K562 (cell line): ENCODE data around the gene CDK11B. TPM values are rescaled to one million over a fixed set of nuclear protein-coding genes. Genes with fewer than 3 reads are reported as not detected.

Experiments
- BCL6 ChIP-seq: fragments of 250-450 bp; sonication (Bioruptor Pico); IDR thresholded peaks from 2 replicates; pipeline ENCODE4 v1.4.0; 2020
- BRF2 ChIP-seq: IDR thresholded peaks from 3 replicates; pipeline ENCODE4 v1.6.1; 2011; ENCODE audit warnings: borderline replicate concordance, mild to moderate bottlenecking; ENCODE audit not compliant: insufficient read length, insufficient read depth
- ESRRB ChIP-seq: fragments of 250-450 bp; sonication (Bioruptor Pico); IDR thresholded peaks from 2 replicates; pipeline ENCODE4 v1.5.0; 2020; ENCODE audit warnings: mild to moderate bottlenecking, moderate library complexity, borderline replicate concordance
- GTF2A2 ChIP-seq: IDR thresholded peaks from 2 replicates; pipeline ENCODE4 v1.6.1; 2016; ENCODE audit warnings: mild to moderate bottlenecking, missing genetic modification characterization, missing compliant biosample characterization
- HDAC2 ChIP-seq: fragments of 450-650 bp; IDR thresholded peaks from 2 replicates; pipeline ENCODE4 v1.6.1; 2016; ENCODE audit warnings: mild to moderate bottlenecking
- MTA1 ChIP-seq: fragments of 450-650 bp; IDR thresholded peaks from 2 replicates; pipeline ENCODE4 v1.6.1; 2017; ENCODE audit warnings: borderline replicate concordance
- POLR2A ChIP-seq: fragments of 450-650 bp; conservative IDR thresholded peaks from 2 replicates; pipeline ENCODE4 v1.6.1; 2016
- PTTG1 ChIP-seq: fragments of 450-650 bp; IDR thresholded peaks from 2 replicates; pipeline ENCODE4 v1.6.1; 2016; ENCODE audit warnings: low read depth, mild to moderate bottlenecking, missing genetic modification characterization, missing compliant biosample characterization
- SMAD2 ChIP-seq: fragments of 150-350 bp; IDR thresholded peaks from 2 replicates; pipeline ENCODE4 v1.6.1; 2014; ENCODE audit warnings: low read depth, mild to moderate bottlenecking, low read length
- UBTF ChIP-seq, 2 experiments: IDR thresholded peaks; 2 replicates each; pipeline ENCODE4 v1.6.1; 2012; ENCODE audit warnings: improper control_type of control experiment in 2 of 2, low read depth in 2 of 2, low read length in 2 of 2, borderline replicate concordance in 1 of 2
- XRCC4 ChIP-seq: IDR thresholded peaks from one replicate; pipeline ENCODE4 v1.6.1; 2011; ENCODE audit not compliant: insufficient read depth, insufficient read length; ENCODE audit errors: extremely low read depth
- ZKSCAN1 ChIP-seq: fragments of 150-350 bp; IDR thresholded peaks from 2 replicates; pipeline ENCODE4 v1.6.1; 2016; ENCODE audit warnings: low read depth, low read length
- ZNF311 ChIP-seq: fragments of 250-450 bp; sonication (Bioruptor Pico); IDR thresholded peaks from 2 replicates; pipeline ENCODE4 v1.4.0; 2020; ENCODE audit warnings: mild to moderate bottlenecking, moderate library complexity
- ZNF347 ChIP-seq: fragments of 450-650 bp; formaldehyde crosslinking; IDR thresholded peaks from 2 replicates; pipeline ENCODE4 v1.4.0; 2020; ENCODE audit warnings: low read depth, mild to moderate bottlenecking, moderate library complexity
- ZNF431 ChIP-seq: sonication (generic); formaldehyde crosslinking; IDR thresholded peaks from 2 replicates; pipeline ENCODE4 v1.8.0; 2022; ENCODE audit warnings: mild to moderate bottlenecking, missing genetic modification reagents
- polyA plus RNA-seq, 8 experiments: library from polyadenylated mRNA; depleted of rRNA in 4 of 8; stranded (reverse) in 5 of 8; unstranded in 3 of 8; fragments of >200 nt; fragmentation: Nextera tagmentation in 2 of 8; fragmentation: Illumina TruSeq in 1 of 8; extraction: Ambion mirVana in 2 of 8; extraction: Trizol in 1 of 8; gene quantifications; 2 replicates each; pipeline versions ENCODE4 v1.2.1 to v1.2.3, GENCODE V29; 2011 to 2014; ENCODE audit warnings: inconsistent platforms in 1 of 8, missing spikeins in 1 of 8
- total RNA-seq, 7 experiments: library from RNA; depleted of rRNA in 6 of 7; stranded (reverse); fragments of >200 nt in 6 of 7; fragmentation: Illumina TruSeq in 2 of 7; extraction: Trizol in 2 of 7; gene quantifications; 2 replicates each; pipeline versions ENCODE4 v1.2.1 to v1.2.3, GENCODE V29; 2011 to 2021; ENCODE audit warnings: low replicate concordance in 1 of 7
- TF ChIP-seq, protein P1 (sequence below): sonication (generic); formaldehyde crosslinking; IDR thresholded peaks from 2 replicates; pipeline ENCODE4 v1.8.1; 2023; ENCODE audit warnings: mild to moderate bottlenecking, missing genetic modification reagents

CDK11B gene
- total and polyA plus RNA-seq, 9 of the 15 experiments (the other 6 are each of a cell fraction or from before 2014, with no cell fraction given) = 2.8 to 52.2 (median 19.5) TPM

GRCh38 chr1:1609822-1610485 lies 48.9 kb downstream of the CDK11B start (continued):
- no peak for TF ChIP-seq ESRRB (CRISPR knock-in tag)
- no peak for TF ChIP-seq HDAC2
- peak; percentile 95 for TF ChIP-seq PTTG1 (tag)
- TF ChIP-seq, protein P1, sequence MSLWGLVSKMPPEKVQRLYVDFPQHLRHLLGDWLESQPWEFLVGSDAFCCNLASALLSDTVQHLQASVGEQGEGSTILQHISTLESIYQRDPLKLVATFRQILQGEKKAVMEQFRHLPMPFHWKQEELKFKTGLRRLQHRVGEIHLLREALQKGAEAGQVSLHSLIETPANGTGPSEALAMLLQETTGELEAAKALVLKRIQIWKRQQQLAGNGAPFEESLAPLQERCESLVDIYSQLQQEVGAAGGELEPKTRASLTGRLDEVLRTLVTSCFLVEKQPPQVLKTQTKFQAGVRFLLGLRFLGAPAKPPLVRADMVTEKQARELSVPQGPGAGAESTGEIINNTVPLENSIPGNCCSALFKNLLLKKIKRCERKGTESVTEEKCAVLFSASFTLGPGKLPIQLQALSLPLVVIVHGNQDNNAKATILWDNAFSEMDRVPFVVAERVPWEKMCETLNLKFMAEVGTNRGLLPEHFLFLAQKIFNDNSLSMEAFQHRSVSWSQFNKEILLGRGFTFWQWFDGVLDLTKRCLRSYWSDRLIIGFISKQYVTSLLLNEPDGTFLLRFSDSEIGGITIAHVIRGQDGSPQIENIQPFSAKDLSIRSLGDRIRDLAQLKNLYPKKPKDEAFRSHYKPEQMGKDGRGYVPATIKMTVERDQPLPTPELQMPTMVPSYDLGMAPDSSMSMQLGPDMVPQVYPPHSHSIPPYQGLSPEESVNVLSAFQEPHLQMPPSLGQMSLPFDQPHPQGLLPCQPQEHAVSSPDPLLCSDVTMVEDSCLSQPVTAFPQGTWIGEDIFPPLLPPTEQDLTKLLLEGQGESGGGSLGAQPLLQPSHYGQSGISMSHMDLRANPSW (CRISPR knock-in tag) = no peak
- TF ChIP-seq BRF2 = no peak
- no peak for TF ChIP-seq SMAD2
- TF ChIP-seq ZNF431 (CRISPR knock-in tag) = no peak
- TF ChIP-seq ZNF311 = peak; percentile 85
- TF ChIP-seq ZNF347 (CRISPR knock-in tag) = 0 out of 2 replicates have a peak, but pooled peaks have one; percentile 64
- TF ChIP-seq UBTF (IDR thresholded peaks at IDR 0.05; ENCODE audit: borderline replicate concordance in 1 of 2, low read depth in 2 of 2, low read length in 2 of 2) = no peak
- no peak for TF ChIP-seq XRCC4
- TF ChIP-seq POLR2A = no peak
- peak; percentile 90 for TF ChIP-seq GTF2A2 (tag)
- peak; percentile 61; the same call in 1 of the 2 replicates for TF ChIP-seq BCL6 (CRISPR knock-in tag)
- TF ChIP-seq ZKSCAN1 = no peak
- TF ChIP-seq MTA1 = no peak
